ENCODE results near the gene AGAP5.
"Not testable (repeated sequence)": the region's sequence is repeated elsewhere in the genome, so short reads cannot be mapped to it uniquely, and the experiment has no call there.

Gene AGAP5

GRCh38 chr10:73717556-73717955 is 19.6 kb upstream of the AGAP5 start:
- Histone ChIP-seq H3K36me3 (ENCODE audit: control insufficient read depth, low read length) (peaks cover 61% of the 10 kb centered on the region), H4K20me1 (ENCODE audit: control insufficient read depth, insufficient read depth, low read depth, low read length) (no peaks in the 10 kb centered on the region), H3K4me1 (ENCODE audit: control insufficient read depth, low read length) (peaks cover 12% of the 10 kb centered on the region), H3K9me3 (ENCODE audit: control insufficient read depth, insufficient read depth, low read length) (no peaks in the 10 kb centered on the region), H3K27me3 (ENCODE audit: control insufficient read depth, low read length) (no peaks in the 10 kb centered on the region), H3K9me2 (replicated peaks; ENCODE audit: control insufficient read depth, low read length) (no peaks in the 10 kb centered on the region), H3K4me2 (ENCODE audit: low read length) (no peak overlapping the region), H3K27ac (ENCODE audit: low read depth, low read length) (no peak overlapping the region), H3F3A (ENCODE audit: control insufficient read depth, insufficient read depth) (peaks cover 5% of the 10 kb centered on the region), H3K79me2 (ENCODE audit: control insufficient read depth, low read length) (no peaks in the 10 kb centered on the region), H3K4me3 (ENCODE audit: low read length) (no peak overlapping the region)
- TF ChIP-seq, protein P1, sequence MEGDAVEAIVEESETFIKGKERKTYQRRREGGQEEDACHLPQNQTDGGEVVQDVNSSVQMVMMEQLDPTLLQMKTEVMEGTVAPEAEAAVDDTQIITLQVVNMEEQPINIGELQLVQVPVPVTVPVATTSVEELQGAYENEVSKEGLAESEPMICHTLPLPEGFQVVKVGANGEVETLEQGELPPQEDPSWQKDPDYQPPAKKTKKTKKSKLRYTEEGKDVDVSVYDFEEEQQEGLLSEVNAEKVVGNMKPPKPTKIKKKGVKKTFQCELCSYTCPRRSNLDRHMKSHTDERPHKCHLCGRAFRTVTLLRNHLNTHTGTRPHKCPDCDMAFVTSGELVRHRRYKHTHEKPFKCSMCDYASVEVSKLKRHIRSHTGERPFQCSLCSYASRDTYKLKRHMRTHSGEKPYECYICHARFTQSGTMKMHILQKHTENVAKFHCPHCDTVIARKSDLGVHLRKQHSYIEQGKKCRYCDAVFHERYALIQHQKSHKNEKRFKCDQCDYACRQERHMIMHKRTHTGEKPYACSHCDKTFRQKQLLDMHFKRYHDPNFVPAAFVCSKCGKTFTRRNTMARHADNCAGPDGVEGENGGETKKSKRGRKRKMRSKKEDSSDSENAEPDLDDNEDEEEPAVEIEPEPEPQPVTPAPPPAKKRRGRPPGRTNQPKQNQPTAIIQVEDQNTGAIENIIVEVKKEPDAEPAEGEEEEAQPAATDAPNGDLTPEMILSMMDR (IDR thresholded peaks at IDR 0.05; ENCODE audit: low read depth, low read length, poor library complexity, severe bottlenecking), result no peak
- TF ChIP-seq EZH2phosphoT487 (IDR thresholded peaks at IDR 0.05; ENCODE audit: borderline replicate concordance, low read length), result no peak

GRCh38 chr10:73716251-73716650 is 18.3 kb upstream of the AGAP5 start:
- H3K27ac ChIP-seq (ENCODE audit: low read depth, low read length), result no peak overlapping the region

GRCh38 chr10:73715179-73716156 is 17.6 kb upstream of the AGAP5 start:
- H4K20me1 ChIP-seq (ENCODE audit: control insufficient read depth, insufficient read depth, low read depth, low read length); H3K9me3 ChIP-seq (ENCODE audit: control insufficient read depth, insufficient read depth, low read length); H3K27ac ChIP-seq (ENCODE audit: low read depth, low read length); H3K79me2 ChIP-seq (ENCODE audit: control insufficient read depth, low read length); H3K4me3 ChIP-seq (ENCODE audit: low read length); H3K9me2 ChIP-seq (replicated peaks; ENCODE audit: control insufficient read depth, low read length); H3F3A ChIP-seq (ENCODE audit: control insufficient read depth, insufficient read depth); H3K4me2 ChIP-seq (ENCODE audit: low read length); H3K27me3 ChIP-seq (ENCODE audit: control insufficient read depth, low read length): not testable (repeated sequence)
- Histone ChIP-seq H3K36me3 (ENCODE audit: control insufficient read depth, low read length) (peaks cover 47% of the 10 kb centered on the region), H3K4me1 (ENCODE audit: control insufficient read depth, low read length) (peaks cover 12% of the 10 kb centered on the region)

More at GRCh38 chr10:73716251-73716650, 18.3 kb upstream of the AGAP5 start:
- Histone ChIP-seq H3K9me3 (ENCODE audit: control insufficient read depth, insufficient read depth, low read length) (no peaks in the 10 kb centered on the region), H3K4me2 (ENCODE audit: low read length) (no peak overlapping the region), H4K20me1 (ENCODE audit: control insufficient read depth, insufficient read depth, low read depth, low read length) (no peaks in the 10 kb centered on the region), H3K9me2 (replicated peaks; ENCODE audit: control insufficient read depth, low read length) (no peaks in the 10 kb centered on the region), H3K36me3 (ENCODE audit: control insufficient read depth, low read length) (peaks cover 55% of the 10 kb centered on the region), H3K27me3 (ENCODE audit: control insufficient read depth, low read length) (no peaks in the 10 kb centered on the region), H3F3A (ENCODE audit: control insufficient read depth, insufficient read depth) (peaks cover 5% of the 10 kb centered on the region), H3K4me1 (ENCODE audit: control insufficient read depth, low read length) (peaks cover 12% of the 10 kb centered on the region), H3K4me3 (ENCODE audit: low read length) (no peak overlapping the region), H3K79me2 (ENCODE audit: control insufficient read depth, low read length) (no peaks in the 10 kb centered on the region)
- TF ChIP-seq, protein P1 (IDR thresholded peaks at IDR 0.05; ENCODE audit: low read depth, low read length, poor library complexity, severe bottlenecking), result no peak
- no peak for TF ChIP-seq EZH2phosphoT487 (IDR thresholded peaks at IDR 0.05; ENCODE audit: borderline replicate concordance, low read length)

DNA sequence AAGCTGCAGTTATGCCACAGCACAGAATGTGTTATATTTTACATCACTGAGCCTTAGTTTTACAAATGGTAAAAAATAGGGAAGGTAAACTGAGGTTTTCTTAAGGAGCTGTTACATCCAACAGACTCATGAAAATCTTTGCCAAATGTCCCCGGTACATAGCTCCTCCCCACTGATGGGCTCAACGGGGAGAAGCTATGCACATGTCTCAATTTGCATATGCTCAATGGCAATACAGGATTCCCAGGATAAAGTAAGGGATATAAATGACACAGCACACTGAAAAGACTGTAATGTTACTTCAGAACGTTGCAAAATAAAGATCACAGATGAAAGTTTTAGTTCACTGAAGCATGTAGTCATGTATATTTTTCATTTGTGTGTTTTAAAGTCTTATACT is 16.6 kb upstream of the AGAP5 start:
- H3K27me3 ChIP-seq (ENCODE audit: control insufficient read depth, low read length); H3K4me2 ChIP-seq (ENCODE audit: low read length); H3K27ac ChIP-seq (ENCODE audit: low read depth, low read length); H3K9me3 ChIP-seq (ENCODE audit: control insufficient read depth, insufficient read depth, low read length); H3F3A ChIP-seq (ENCODE audit: control insufficient read depth, insufficient read depth); H3K4me3 ChIP-seq (ENCODE audit: low read length); H4K20me1 ChIP-seq (ENCODE audit: control insufficient read depth, insufficient read depth, low read depth, low read length); H3K9me2 ChIP-seq (replicated peaks; ENCODE audit: control insufficient read depth, low read length); H3K79me2 ChIP-seq (ENCODE audit: control insufficient read depth, low read length): not testable (repeated sequence)
- Histone ChIP-seq H3K4me1 (ENCODE audit: control insufficient read depth, low read length) (peaks cover 12% of the 10 kb centered on the region), H3K36me3 (ENCODE audit: control insufficient read depth, low read length) (peaks cover 40% of the 10 kb centered on the region)

DNA sequence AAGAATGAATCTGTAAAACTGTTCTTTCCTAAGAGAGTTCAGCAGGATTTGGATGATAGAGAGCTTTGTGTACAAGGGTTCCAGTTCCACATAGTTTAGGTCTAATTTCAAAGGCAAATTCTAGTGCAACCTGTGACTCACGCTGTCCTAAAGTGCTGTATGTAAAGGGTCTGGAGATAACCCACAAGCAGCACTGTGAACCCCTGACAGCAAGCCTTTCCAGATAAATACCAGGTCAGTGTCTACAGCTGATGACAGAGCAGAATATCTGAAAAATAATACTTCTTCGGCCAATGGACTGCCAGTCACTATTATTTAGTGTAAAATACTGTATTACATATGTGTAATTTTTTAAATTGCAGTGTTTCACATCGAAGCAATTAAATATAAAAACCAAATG is 16.0 kb upstream of the AGAP5 start:
- H3K27ac ChIP-seq (ENCODE audit: low read depth, low read length); H3F3A ChIP-seq (ENCODE audit: control insufficient read depth, insufficient read depth): not testable (repeated sequence)

GRCh38 chr10:73711683-73712082 is 13.8 kb upstream of the AGAP5 start:
- H3K4me2 ChIP-seq (ENCODE audit: low read length); H3F3A ChIP-seq (ENCODE audit: control insufficient read depth, insufficient read depth); H3K9me3 ChIP-seq (ENCODE audit: control insufficient read depth, insufficient read depth, low read length); H3K27ac ChIP-seq (ENCODE audit: low read depth, low read length); H3K4me1 ChIP-seq (ENCODE audit: control insufficient read depth, low read length); H4K20me1 ChIP-seq (ENCODE audit: control insufficient read depth, insufficient read depth, low read depth, low read length); H3K79me2 ChIP-seq (ENCODE audit: control insufficient read depth, low read length); H3K4me3 ChIP-seq (ENCODE audit: low read length); H3K9me2 ChIP-seq (replicated peaks; ENCODE audit: control insufficient read depth, low read length); H3K27me3 ChIP-seq (ENCODE audit: control insufficient read depth, low read length): not testable (repeated sequence)
- H3K36me3 ChIP-seq (ENCODE audit: control insufficient read depth, low read length), result peaks cover 14% of the 10 kb centered on the region

More for the DNA sequence above, 16.0 kb upstream of the AGAP5 start:
- not testable (repeated sequence) for H4K20me1 ChIP-seq (ENCODE audit: control insufficient read depth, insufficient read depth, low read depth, low read length); H3K4me2 ChIP-seq (ENCODE audit: low read length); H3K9me3 ChIP-seq (ENCODE audit: control insufficient read depth, insufficient read depth, low read length); H3K79me2 ChIP-seq (ENCODE audit: control insufficient read depth, low read length); H3K4me3 ChIP-seq (ENCODE audit: low read length); H3K9me2 ChIP-seq (replicated peaks; ENCODE audit: control insufficient read depth, low read length); H3K27me3 ChIP-seq (ENCODE audit: control insufficient read depth, low read length)
- Histone ChIP-seq H3K36me3 (ENCODE audit: control insufficient read depth, low read length) (peaks cover 35% of the 10 kb centered on the region), H3K4me1 (ENCODE audit: control insufficient read depth, low read length) (peaks cover 12% of the 10 kb centered on the region)

Data from DOHH2 (cell line).